ENCODE measurements around the gene ALAD. TPM values are rescaled to one million over a fixed set of nuclear protein-coding genes. Genes with fewer than 3 reads are reported as not detected.

ALAD gene
- total and polyA plus RNA-seq, 9 of the 15 experiments (the other 6 are each of a cell fraction or from before 2014, with no cell fraction given), result 1.3 to 12.7 (median 6.8) TPM

DNA sequence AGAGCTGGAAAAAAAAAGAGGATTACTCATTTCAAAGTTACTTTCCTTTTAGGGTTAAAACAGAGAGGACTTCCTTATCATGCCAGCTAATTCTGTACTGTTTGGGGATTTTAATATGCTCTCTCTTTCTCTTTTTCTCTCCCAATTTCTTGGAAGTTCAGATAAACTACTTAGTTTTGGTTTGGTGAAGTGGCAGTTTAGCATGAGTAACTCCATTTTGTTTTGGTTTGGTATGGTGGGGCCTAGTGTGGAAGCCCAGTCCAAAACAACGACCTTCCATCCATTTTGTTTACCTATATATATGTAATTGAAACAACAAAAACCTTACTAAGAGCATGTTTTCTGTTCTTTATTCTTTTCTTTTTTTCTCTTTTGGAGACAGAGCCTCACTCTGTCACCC lies 55.4 kb downstream of the ALAD start (continued):
- TF ChIP-seq, protein P1, sequence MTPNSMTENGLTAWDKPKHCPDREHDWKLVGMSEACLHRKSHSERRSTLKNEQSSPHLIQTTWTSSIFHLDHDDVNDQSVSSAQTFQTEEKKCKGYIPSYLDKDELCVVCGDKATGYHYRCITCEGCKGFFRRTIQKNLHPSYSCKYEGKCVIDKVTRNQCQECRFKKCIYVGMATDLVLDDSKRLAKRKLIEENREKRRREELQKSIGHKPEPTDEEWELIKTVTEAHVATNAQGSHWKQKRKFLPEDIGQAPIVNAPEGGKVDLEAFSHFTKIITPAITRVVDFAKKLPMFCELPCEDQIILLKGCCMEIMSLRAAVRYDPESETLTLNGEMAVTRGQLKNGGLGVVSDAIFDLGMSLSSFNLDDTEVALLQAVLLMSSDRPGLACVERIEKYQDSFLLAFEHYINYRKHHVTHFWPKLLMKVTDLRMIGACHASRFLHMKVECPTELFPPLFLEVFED (CRISPR knock-in tag; conservative IDR thresholded peaks at IDR 0.05), result peak; percentile 65; the same call in 1 of the 2 replicates
- TF ChIP-seq, protein P2, sequence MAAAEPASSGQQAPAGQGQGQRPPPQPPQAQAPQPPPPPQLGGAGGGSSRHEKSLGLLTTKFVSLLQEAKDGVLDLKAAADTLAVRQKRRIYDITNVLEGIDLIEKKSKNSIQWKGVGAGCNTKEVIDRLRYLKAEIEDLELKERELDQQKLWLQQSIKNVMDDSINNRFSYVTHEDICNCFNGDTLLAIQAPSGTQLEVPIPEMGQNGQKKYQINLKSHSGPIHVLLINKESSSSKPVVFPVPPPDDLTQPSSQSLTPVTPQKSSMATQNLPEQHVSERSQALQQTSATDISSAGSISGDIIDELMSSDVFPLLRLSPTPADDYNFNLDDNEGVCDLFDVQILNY (CRISPR knock-in tag; IDR thresholded peaks at IDR 0.05), result no peak
- TF ChIP-seq E2F3 (CRISPR knock-in tag; IDR thresholded peaks at IDR 0.05) (peak; percentile 85), SAFB (IDR thresholded peaks at IDR 0.05; ENCODE audit: borderline replicate concordance, low read depth, low read length) (no peak), SIN3B (IDR thresholded peaks at IDR 0.05; ENCODE audit: low read depth) (no peak), PML (IDR thresholded peaks at IDR 0.05; ENCODE audit: low read length) (no peak), SAP30 (IDR thresholded peaks at IDR 0.05; ENCODE audit: borderline replicate concordance, insufficient read depth, low read depth, low read length, poor library complexity, severe bottlenecking) (no peak), ZBTB17 (CRISPR knock-in tag; IDR thresholded peaks at IDR 0.05) (peak; percentile 89), COPS2 (conservative IDR thresholded peaks at IDR 0.05) (no peak), SMAD1 (IDR thresholded peaks at IDR 0.05; ENCODE audit: low read depth, low read length, partially characterized antibody) (no peak), NEUROD1 (IDR thresholded peaks at IDR 0.05; ENCODE audit: borderline replicate concordance, low read depth, low read length, partially characterized antibody) (no peak), DIDO1 (tag; IDR thresholded peaks at IDR 0.05; ENCODE audit: low read depth) (peak; percentile 39; the same call in 1 of the 2 replicates), C11orf30 (IDR thresholded peaks at IDR 0.05; ENCODE audit: low read depth) (no peak), ZNF75A (CRISPR knock-in tag; IDR thresholded peaks at IDR 0.05) (0 out of 2 replicates have a peak, but pooled peaks have one; percentile 65), ZNF583 (CRISPR knock-in tag; IDR thresholded peaks at IDR 0.05) (peak; percentile 96), RBM25 (IDR thresholded peaks at IDR 0.05; ENCODE audit: low read depth, low read length, severe bottlenecking) (no peak), NR2F6 (CRISPR knock-in tag; IDR thresholded peaks at IDR 0.05) (peak; percentile 75; the same call in 1 of the 2 replicates), PCBP2 (IDR thresholded peaks at IDR 0.05; ENCODE audit: low read depth, low read length, poor library complexity, severe bottlenecking) (no peak), TAL1 (IDR thresholded peaks at IDR 0.05) (no peak), CCAR2 (IDR thresholded peaks at IDR 0.05; ENCODE audit: low read depth, low read length) (no peak), NFE2 (IDR thresholded peaks at IDR 0.05; ENCODE audit: low read depth) (no peak)
- TF ChIP-seq, protein P3, sequence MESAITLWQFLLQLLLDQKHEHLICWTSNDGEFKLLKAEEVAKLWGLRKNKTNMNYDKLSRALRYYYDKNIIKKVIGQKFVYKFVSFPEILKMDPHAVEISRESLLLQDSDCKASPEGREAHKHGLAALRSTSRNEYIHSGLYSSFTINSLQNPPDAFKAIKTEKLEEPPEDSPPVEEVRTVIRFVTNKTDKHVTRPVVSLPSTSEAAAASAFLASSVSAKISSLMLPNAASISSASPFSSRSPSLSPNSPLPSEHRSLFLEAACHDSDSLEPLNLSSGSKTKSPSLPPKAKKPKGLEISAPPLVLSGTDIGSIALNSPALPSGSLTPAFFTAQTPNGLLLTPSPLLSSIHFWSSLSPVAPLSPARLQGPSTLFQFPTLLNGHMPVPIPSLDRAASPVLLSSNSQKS (CRISPR knock-in tag; IDR thresholded peaks at IDR 0.05), result 0 out of 2 replicates have a peak, but pooled peaks have one; percentile 60
- TF ChIP-seq, protein P4, sequence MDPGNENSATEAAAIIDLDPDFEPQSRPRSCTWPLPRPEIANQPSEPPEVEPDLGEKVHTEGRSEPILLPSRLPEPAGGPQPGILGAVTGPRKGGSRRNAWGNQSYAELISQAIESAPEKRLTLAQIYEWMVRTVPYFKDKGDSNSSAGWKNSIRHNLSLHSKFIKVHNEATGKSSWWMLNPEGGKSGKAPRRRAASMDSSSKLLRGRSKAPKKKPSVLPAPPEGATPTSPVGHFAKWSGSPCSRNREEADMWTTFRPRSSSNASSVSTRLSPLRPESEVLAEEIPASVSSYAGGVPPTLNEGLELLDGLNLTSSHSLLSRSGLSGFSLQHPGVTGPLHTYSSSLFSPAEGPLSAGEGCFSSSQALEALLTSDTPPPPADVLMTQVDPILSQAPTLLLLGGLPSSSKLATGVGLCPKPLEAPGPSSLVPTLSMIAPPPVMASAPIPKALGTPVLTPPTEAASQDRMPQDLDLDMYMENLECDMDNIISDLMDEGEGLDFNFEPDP (CRISPR knock-in tag; IDR thresholded peaks at IDR 0.05), result no peak
- TF ChIP-seq, protein P5, sequence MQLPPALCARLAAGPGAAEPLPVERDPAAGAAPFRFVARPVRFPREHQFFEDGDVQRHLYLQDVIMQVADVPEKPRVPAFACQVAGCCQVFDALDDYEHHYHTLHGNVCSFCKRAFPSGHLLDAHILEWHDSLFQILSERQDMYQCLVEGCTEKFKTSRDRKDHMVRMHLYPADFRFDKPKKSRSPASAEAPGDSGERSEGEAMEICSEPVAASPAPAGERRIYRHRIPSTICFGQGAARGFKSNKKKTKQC (CRISPR knock-in tag; IDR thresholded peaks at IDR 0.05), result no peak
